Stomach smooth muscle (tissue), 2 donors: ENCODE results near the gene NPTX1.
A peak's percentile ranks its signal among the peaks of the same experiment; 100 is the strongest.

Source experiments
- H3K27ac ChIP-seq: one replicate; pipeline ENCODE4 v1.7.0; 2013; ENCODE audit warnings: mild to moderate bottlenecking, low read length, inconsistent platforms
- H3K27me3 ChIP-seq, 2 donors: one replicate each; pipeline ENCODE4 v1.7.0; 2013; ENCODE audit warnings: low read length in 2 of 2; ENCODE audit not compliant: insufficient read depth in 2 of 2, control insufficient read depth in 1 of 2
- H3K36me3 ChIP-seq, 2 donors: one replicate each; pipeline ENCODE4 v1.7.0; 2013; ENCODE audit warnings: low read length in 2 of 2; ENCODE audit not compliant: control insufficient read depth in 2 of 2, insufficient read depth in 2 of 2
- H3K4me1 ChIP-seq: one replicate; pipeline ENCODE4 v1.7.0; 2013; ENCODE audit warnings: low read length; ENCODE audit not compliant: control insufficient read depth, insufficient read depth
- H3K4me3 ChIP-seq, 2 donors: one replicate each; pipeline ENCODE4 v1.7.0; 2013; ENCODE audit warnings: low read length in 2 of 2
- H3K9ac ChIP-seq, 2 donors: one replicate each; pipeline ENCODE4 v1.7.0; 2013; ENCODE audit warnings: low read length in 2 of 2, mild to moderate bottlenecking in 1 of 2
- H3K9me3 ChIP-seq, 2 donors: one replicate each; pipeline ENCODE4 v1.7.0; 2013; ENCODE audit warnings: low read length in 2 of 2; ENCODE audit not compliant: control insufficient read depth in 2 of 2
- donor health status: healthy.
- donor health status: Pancreatic carcinoma.

Gene NPTX1

DNA sequence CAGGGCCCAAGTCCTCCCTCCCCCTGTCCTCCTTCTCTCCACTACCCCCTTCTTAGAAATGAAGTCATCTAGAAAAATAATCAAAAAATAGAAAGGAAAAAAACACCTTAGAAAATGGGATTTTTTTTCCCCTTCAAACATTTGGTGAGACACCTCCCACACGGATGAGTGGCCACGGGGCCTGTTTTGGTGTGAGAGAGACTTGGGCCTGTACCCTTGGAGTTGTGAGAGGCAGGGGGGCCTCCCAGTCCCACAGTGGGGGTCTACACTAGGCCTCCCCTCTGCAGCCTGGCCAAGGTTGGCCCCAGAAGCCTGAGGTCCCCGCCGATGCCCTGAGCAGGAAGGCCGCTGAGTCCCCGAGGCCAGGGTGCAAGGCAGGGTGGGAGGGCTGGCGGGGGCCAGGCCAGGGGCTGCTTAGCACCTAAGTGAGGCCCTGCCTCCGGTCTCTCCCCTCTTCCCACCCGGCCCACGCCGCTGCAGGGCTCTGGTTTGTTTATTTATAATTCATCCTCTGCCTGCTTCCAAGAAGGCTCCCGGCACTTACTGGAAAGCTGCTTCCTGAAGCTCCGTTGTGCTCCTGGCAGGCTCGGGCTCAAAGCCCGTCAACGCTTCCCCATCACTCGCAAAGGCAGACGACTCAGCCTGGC is 26.4 kb downstream of the NPTX1 start:
- H3K27me3 ChIP-seq: no peaks in the 10 kb centered on the region
- H3K27ac ChIP-seq: peak overlapping the region; percentile 64
- H3K4me1 ChIP-seq: peaks cover 26% of the 10 kb centered on the region
- H3K4me3 ChIP-seq: peak overlapping the region in 1 of 2 donors; percentile 8
- peak overlapping the region; percentile 64 to 68 for H3K9ac ChIP-seq
- H3K36me3 ChIP-seq: no peaks in the 10 kb centered on the region
- H3K9me3 ChIP-seq: no peaks in the 10 kb centered on the region

- peak overlapping the region in 1 of 2 donors; percentile 55 for H3K9ac ChIP-seq
- H3K27me3 ChIP-seq: no peaks in the 10 kb centered on the region
- H3K36me3 ChIP-seq: no peaks in the 10 kb centered on the region
- peaks cover 25% of the 10 kb centered on the region for H3K4me1 ChIP-seq
- H3K27ac ChIP-seq: peak overlapping the region; percentile 64
- no peak overlapping the region for H3K4me3 ChIP-seq
- no peaks in the 10 kb centered on the region for H3K9me3 ChIP-seq
These were observed 27.0 kb downstream of the NPTX1 start for GRCh38 chr17:80449194-80449929.

- Histone ChIP-seq H3K36me3 (no peaks in the 10 kb centered on the region), H3K4me3 (no peak overlapping the region), H3K9me3 (no peaks in the 10 kb centered on the region), H3K4me1 (peaks cover 16% of the 10 kb centered on the region), H3K27ac (no peak overlapping the region), H3K9ac (no peak overlapping the region), H3K27me3 (no peaks in the 10 kb centered on the region)
These were observed 28.6 kb downstream of the NPTX1 start for GRCh38 chr17:80447790-80448189.

DNA sequence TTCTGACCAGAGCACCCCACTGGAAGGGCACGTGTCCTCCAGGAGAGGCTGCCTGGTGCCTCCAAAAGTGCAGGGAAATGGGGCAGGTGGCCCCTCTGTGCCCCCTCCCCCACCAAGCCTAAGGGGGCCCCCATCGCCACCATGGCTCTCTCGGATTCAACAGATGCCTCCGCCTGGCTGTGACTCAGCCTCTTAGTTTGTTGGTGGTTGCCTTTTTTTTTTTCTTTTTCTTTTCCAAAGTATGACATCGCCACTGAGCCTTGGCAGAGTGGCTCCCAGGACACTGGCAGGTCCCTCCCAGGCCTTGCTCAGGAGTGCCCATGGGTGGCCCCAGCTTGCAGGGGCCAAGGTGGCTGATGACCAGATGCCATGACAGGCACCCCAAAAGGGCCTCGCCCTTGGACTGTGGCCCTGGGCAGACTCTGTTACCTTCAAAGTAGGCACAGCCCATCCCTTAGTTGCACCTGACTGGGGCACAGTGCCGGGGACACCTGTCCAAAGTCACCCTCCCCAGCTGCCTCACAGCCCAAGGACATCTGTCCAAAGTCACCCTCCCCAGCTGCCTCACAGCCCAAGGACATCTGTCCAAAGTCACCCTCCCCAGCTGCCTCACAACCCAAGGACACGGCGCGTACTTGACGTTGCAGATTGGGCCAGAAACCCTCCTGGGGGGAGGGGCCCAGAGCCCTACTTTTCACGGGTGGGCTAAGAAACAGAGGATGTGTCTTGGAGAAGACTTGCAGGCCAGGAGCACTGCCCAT is 29.6 kb downstream of the NPTX1 start:
- no peak overlapping the region for H3K4me3 ChIP-seq
- no peak overlapping the region for H3K27ac ChIP-seq
- no peaks in the 10 kb centered on the region for H3K9me3 ChIP-seq
- H3K27me3 ChIP-seq: no peaks in the 10 kb centered on the region
- no peak overlapping the region for H3K9ac ChIP-seq
- peaks cover 16% of the 10 kb centered on the region for H3K4me1 ChIP-seq
- no peaks in the 10 kb centered on the region for H3K36me3 ChIP-seq

GRCh38 chr17:80445726-80446110 is 30.7 kb downstream of the NPTX1 start:
- Histone ChIP-seq H3K4me1 (peaks cover 11% of the 10 kb centered on the region), H3K4me3 (no peak overlapping the region), H3K27ac (no peak overlapping the region)

DNA sequence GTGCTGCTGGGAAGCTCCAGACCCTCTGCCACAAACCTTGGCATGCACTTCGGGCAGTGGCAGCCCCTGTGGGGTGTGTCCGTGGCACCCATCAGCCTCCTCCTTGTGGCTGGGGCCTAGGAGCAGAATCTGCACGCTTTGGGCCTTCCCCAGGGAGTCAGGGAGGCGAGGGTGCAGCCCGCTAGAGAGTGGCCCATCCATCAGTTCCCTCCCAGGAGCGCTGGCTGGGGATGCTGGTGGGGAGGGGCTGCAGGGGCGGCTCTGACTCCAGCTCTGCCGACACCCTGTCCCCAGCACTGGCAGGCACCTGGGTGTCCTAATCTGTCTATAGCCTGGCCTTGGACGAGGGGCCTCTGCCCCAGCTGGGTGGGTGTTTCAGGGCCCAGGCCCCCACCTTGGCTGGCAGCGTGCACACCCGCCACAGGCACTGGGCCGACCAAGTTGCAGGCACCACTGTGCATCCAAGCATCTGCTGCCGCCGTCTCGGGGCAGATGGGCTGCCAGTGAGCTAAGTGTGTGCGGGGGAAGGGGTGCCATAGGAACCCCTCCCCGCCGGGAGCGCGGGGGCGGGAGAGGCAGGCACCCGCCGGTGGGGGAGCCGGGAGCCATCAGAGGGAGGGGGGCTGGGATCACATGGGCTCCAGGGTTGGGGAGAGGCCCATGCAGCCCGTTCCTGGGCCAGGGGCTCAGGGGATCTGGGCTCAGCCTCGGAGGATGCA is 31.2 kb downstream of the NPTX1 start:
- no peaks in the 10 kb centered on the region for H3K9me3 ChIP-seq
- no peak overlapping the region for H3K27ac ChIP-seq

More at GRCh38 chr17:80445726-80446110, 30.7 kb downstream of the NPTX1 start:
- no peaks in the 10 kb centered on the region for H3K9me3 ChIP-seq
- H3K9ac ChIP-seq: no peak overlapping the region
- H3K27me3 ChIP-seq: no peaks in the 10 kb centered on the region
- H3K36me3 ChIP-seq: no peaks in the 10 kb centered on the region

DNA sequence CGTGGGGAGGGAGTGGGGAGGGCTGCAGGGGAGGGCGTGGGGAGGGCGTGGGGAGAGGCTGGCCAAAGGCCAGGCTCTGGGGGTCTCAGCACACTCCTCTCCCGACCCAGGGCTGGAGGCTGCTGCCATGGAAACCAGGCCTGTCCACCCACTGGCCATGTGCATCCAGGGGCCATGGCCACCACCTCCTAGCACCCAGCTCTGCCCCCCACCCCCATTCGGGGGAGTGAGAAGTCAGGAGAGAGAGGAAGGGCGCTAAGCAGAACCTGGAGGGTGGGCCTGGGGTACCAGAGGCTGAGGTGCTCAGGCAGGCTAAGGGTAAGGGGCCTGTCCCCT is 31.8 kb downstream of the NPTX1 start:
- H3K27ac ChIP-seq: no peak overlapping the region
- no peak overlapping the region for H3K4me3 ChIP-seq
- H3K9me3 ChIP-seq: no peaks in the 10 kb centered on the region
- no peaks in the 10 kb centered on the region for H3K27me3 ChIP-seq
- H3K9ac ChIP-seq: no peak overlapping the region
- no peaks in the 10 kb centered on the region for H3K4me1 ChIP-seq
- H3K36me3 ChIP-seq: no peaks in the 10 kb centered on the region

More for the DNA sequence above, 31.2 kb downstream of the NPTX1 start:
- peaks cover 5% of the 10 kb centered on the region for H3K4me1 ChIP-seq
- H3K27me3 ChIP-seq: no peaks in the 10 kb centered on the region
- no peaks in the 10 kb centered on the region for H3K36me3 ChIP-seq
- H3K4me3 ChIP-seq: no peak overlapping the region
- H3K9ac ChIP-seq: no peak overlapping the region

DNA sequence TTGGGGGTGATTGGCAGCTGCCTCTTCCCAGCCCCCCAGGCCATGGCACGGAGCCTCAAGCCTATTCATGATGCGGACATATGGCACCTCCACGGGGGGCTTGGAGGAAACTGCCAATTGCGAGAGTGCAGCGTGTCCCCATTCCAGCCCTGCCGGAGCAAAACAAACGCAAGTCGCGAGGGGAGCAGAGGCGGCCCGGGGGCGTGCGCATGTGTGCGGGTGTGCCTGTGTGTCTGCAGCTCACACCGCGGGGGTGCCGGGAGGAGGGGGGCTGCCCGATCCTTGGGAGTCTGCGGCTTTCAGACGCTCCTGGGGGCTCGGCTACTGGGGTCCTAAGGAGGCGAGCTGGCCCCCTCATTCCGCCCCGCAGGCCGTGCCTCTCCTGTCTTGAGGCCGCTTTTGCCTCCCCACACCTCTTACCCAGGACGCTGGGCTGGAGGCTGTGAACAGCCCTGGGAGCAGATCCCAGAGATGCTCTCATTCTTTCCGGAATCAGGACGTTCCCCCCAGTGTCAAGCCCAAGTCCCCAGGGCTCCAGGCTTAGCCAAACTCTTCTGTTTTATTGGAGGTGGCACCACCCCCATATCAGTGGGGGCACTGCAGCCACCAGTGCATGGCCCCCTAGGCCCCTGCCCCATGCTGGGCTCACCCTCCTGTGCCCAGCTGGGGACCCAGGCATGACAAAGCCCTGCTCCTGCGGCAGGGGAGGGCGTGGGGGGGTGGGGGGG is 32.3 kb downstream of the NPTX1 start:
- Histone ChIP-seq H3K27ac (no peak overlapping the region), H3K36me3 (no peaks in the 10 kb centered on the region), H3K4me3 (no peak overlapping the region), H3K27me3 (no peaks in the 10 kb centered on the region), H3K9ac (no peak overlapping the region), H3K9me3 (no peaks in the 10 kb centered on the region), H3K4me1 (no peaks in the 10 kb centered on the region)

DNA sequence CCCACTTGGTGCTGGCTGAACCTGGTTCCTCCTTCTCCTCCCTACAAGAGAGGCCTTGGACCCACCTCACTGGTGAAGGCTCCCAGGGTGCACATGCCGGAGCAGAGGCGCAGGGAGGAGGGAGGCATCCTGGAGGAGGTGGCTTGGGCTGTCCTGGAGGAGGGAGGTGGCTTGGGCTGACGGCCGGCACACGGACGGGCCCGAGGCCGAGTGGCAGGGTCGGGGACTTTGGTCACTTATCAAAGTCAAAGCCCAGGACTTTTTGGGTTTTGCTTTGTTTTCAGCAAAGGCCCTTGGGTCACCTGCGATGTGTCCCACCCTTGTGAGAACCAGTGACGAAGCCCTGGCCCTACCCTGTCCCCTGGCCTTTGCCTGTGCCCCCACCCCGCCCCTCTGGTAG is 32.9 kb downstream of the NPTX1 start:
- Histone ChIP-seq H3K27ac (no peak overlapping the region), H3K4me3 (no peak overlapping the region), H3K36me3 (no peaks in the 10 kb centered on the region), H3K9ac (no peak overlapping the region), H3K27me3 (no peaks in the 10 kb centered on the region), H3K9me3 (no peaks in the 10 kb centered on the region), H3K4me1 (no peaks in the 10 kb centered on the region)

DNA sequence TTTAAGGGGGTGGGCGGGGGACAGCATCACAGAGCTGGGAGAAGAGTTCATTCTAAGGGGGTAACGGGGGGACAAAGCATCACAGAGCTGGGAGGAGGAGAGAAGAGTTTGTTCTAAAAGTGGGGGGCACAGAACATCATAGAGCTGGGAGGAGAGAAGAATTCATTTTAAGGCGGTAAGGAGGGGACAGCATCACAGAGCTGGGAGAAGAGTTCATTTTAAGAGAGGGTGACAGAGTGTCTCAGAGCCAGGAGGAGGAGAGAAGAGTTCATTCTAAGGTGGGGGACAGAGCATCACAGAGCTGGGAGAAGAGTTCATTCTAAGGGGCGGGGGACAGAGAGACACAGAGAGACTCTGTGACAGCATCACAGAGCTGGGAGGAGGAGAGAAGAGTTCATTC is 33.6 kb downstream of the NPTX1 start:
- Histone ChIP-seq H3K27ac (no peak overlapping the region), H3K9me3 (no peaks in the 10 kb centered on the region), H3K36me3 (no peaks in the 10 kb centered on the region), H3K4me1 (no peaks in the 10 kb centered on the region), H3K27me3 (no peaks in the 10 kb centered on the region), H3K4me3 (no peak overlapping the region), H3K9ac (no peak overlapping the region)
